Measurements from ENCODE around the gene E2F3. TPM values are rescaled to one million over a fixed set of nuclear protein-coding genes. Genes with fewer than 3 reads are reported as not detected.
A peak's percentile ranks its signal among the peaks of the same experiment; 100 is the strongest.
"Not testable (repeated sequence)": the region's sequence is repeated elsewhere in the genome, so short reads cannot be mapped to it uniquely, and the experiment has no call there.

The E2F3 gene
- total RNA-seq, 1 donor from 2014 or later: 6.5 TPM

- intact Hi-C loops (cut with DNase I): no loop called here
- no peak for DNase-seq
Observed at GRCh38 chr6:20454204-20454824, 52.6 kb downstream of the E2F3 start.

GRCh38 chr6:20455251-20455940 lies 53.7 kb downstream of the E2F3 start:
- ATAC-seq (ENCODE audit: poor library complexity) (peak; percentile 38), DNase-seq (no peak)
- intact Hi-C loops (cut with DNase I): no loop called here

More at GRCh38 chr6:20454204-20454824, 52.6 kb downstream of the E2F3 start:
- ATAC-seq (ENCODE audit: poor library complexity): no peak

DNA sequence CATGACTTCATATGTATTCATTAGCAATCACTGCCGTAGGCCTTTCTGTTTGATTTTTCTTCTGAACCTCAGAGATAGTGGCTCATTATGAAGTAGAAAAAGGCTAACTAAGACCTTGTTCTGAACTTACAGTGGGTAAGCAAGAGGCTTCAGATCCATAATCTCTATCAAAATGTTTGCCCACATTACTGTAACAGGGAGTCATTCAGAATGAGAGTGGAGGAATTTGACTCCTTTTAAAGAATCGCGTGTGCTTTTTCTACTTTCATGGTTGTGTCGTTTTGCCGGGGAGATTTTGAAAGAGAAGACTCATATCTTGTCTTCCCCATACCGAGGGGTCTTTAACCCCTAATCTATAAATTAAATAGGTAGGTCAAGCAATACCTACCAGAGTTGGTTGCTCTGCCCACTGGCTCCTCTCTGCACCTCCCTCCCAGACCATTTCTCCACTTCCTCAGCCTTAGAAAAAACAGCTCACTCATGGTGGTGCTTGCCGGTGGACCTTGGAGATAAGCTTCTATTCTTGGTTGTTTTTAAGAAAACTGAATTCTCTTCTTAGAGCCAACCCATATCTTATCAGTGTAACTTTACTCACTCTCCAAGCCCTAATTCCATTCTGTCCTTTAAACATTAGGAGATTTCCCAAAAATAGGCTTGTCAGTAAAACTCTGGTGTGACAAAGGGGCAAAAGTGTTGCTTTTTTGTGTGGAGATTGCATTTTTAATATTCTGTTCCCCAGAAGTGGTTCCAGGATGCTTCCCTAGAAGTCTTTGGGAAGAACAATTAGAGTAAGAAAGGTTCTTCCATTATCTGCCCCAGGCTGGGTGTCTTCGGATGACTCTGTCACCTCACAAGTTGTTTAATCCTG lies 56.6 kb downstream of the E2F3 start:
- DNase-seq (no peak), ATAC-seq (ENCODE audit: poor library complexity) (no peak)
- intact Hi-C loops (cut with DNase I): no loop called here

DNA sequence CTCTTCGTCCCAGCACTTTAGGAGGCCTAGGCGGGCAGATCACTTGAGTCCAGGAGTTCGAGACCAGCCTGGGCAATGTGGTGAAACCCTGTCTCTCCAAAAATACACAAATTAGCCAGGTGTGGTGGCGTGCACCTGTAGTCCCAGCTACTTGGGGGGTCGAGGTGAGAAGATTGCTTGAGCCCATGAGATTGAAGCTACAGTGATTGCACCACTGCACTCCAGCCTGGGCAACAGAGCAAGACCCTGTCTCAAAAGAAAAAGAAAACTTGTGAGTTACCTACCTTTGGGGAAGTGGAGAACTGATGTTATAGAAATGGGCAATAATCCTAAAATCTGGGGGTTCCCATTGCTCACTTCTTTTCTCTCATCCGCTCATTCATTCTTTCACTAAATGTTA lies 58.0 kb downstream of the E2F3 start:
- intact Hi-C loops (cut with DNase I): no loop called here
- ATAC-seq (ENCODE audit: poor library complexity) (no peak), DNase-seq (no peak)

GRCh38 chr6:20461576-20461975 lies 59.9 kb downstream of the E2F3 start:
- ATAC-seq (ENCODE audit: poor library complexity) (no peak), DNase-seq (no peak)
- intact Hi-C loops (cut with DNase I): no loop called here

GRCh38 chr6:20463396-20463795 lies 61.7 kb downstream of the E2F3 start:
- DNase-seq (no peak), ATAC-seq (ENCODE audit: poor library complexity) (no peak)
- intact Hi-C loops (cut with DNase I): no loop called here

- DNase-seq (no peak), ATAC-seq (ENCODE audit: poor library complexity) (no peak)
- intact Hi-C loops (cut with DNase I): no loop called here
Observed at GRCh38 chr6:20464041-20464440, 62.4 kb downstream of the E2F3 start.

DNA sequence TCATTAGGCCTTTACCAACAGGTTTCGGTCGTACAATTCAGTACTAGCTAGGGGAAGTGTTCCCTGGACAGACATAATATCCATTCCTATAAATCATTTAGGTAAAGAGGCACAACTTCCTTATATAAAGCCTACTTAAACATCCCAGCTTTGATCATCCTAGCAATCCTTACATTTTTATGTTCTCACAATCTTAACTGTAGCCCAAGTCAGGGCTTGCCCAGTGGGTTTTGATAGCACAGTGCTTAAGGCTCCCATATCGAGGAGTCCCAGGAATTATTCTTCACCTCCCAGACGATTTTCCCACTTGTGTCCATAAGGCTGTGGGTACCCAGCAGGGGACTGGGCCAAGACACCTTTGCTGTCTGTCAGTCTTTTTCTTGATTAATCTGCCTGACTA lies 63.2 kb downstream of the E2F3 start:
- intact Hi-C loops (cut with DNase I): no loop called here
- no peak for DNase-seq

GRCh38 chr6:20465616-20466015 lies 63.9 kb downstream of the E2F3 start:
- ATAC-seq (ENCODE audit: poor library complexity); intact Hi-C loops (cut with DNase I); DNase-seq: not testable (repeated sequence)

More for the DNA sequence above, 63.2 kb downstream of the E2F3 start:
- ATAC-seq (ENCODE audit: poor library complexity): no peak

DNA sequence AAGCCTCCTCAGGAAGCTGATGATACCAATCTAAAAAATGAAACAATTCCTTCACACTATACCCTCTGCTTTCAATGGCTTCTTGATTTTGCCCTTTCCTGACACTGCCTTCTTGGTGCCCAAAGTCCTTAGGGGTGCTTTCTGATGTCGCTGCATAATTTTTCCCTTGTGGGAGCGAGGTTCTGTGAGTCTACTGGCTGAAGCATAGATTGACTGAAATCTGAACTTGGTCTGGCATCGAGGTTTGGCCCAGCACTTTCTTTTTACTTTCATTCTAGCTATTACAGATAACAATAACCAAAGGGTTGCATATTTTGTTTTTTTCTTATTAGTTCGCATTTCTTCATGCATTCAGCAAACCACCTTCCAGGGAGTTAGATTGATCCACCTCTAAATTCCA lies 65.8 kb downstream of the E2F3 start:
- intact Hi-C loops (cut with DNase I): no loop called here
- DNase-seq: no peak
- ATAC-seq (ENCODE audit: poor library complexity): no peak

DNA sequence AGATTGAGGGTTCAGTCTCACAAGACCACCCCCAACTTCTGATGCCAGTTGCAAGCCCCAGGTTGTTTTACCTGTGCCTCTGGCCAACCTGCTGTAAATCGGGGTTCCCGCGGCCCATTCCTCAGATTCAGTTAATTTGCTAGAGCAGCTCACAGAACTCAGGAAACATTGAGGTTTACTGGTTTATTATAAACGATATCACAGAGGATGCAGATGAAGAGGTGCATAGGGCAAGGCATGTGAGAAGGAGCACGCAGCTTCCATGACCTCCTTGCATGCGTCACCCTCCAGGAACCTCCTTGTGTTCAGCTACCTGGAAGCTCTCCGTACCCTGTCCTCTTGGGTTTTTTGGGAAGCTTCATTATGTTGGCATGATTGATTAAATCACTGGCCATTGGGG lies 66.5 kb downstream of the E2F3 start:
- DNase-seq: no peak
- intact Hi-C loops (cut with DNase I): no loop called here
- no peak for ATAC-seq (ENCODE audit: poor library complexity)

DNA sequence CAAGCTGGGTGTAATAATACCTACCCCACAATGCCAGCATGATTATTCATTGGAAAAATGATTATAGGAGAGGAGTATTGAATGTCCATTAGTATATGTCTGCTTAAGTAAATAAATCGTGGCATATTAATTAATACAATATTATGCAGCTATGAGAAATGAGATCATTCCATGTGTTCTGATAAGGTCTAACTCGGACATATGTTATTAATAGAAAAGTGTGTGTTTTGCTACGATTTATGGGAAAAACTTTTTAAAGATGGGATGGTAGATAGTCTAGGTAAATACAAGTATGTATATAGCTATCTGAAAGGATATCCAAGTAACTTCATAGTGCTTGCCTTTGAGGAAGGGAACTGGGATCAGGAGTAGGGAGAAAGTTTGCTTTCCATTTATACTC lies 71.1 kb downstream of the E2F3 start:
- intact Hi-C loops (cut with DNase I): no loop called here
- DNase-seq: no peak
- ATAC-seq (ENCODE audit: poor library complexity): no peak

DNA sequence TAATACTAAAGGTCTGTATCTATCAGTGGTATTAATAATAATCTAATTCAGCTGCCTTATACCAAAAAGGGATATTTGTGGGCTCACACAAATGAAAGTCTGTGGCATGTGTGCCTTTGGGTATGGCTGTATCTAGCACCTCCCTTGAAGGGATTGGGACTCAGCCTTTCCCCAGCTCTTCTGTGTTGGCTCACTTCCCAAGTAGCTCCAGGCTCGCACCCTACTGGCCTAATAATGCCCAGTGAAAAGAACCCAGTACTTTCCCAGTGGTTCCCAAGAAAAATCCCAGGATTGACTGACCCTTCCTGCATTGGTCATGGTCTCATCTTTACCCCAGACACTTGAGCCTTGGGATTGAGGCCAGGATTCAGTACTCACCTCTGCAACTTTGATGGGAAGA lies 71.8 kb downstream of the E2F3 start:
- DNase-seq (no peak), ATAC-seq (ENCODE audit: poor library complexity) (no peak)
- intact Hi-C loops (cut with DNase I): no loop called here

GRCh38 chr6:20474874-20475542 lies 73.3 kb downstream of the E2F3 start:
- intact Hi-C loops (cut with DNase I): no loop called here
- DNase-seq: no peak
- no peak for ATAC-seq (ENCODE audit: poor library complexity)

DNA sequence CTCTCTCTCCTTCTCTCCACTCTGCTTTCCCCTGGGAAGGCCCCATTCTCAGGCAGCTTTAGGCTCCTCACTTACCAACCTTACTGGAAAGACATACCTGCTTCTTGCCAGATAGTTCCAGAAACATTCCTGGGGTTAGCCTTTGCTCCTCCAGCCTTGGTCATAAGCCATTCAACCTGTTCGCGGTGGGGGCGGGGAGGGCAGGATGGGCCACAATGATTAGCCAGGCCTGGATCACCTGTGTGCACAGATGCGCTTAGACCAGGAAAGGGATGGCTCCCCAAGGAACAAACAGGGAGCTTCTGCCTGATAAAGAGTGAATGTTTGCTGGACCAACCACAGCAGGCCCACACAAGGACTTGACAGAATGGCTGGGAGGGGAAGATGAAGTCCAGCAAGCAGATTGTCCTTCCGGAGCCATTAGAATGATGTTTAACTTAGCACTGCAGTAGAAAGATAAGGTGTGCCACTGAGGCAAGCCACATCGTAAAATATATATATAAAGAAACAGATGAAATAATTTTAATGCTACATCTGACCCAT lies 74.9 kb downstream of the E2F3 start:
- intact Hi-C loops (cut with DNase I): no loop called here
- DNase-seq (no peak), ATAC-seq (ENCODE audit: poor library complexity) (no peak)

DNA sequence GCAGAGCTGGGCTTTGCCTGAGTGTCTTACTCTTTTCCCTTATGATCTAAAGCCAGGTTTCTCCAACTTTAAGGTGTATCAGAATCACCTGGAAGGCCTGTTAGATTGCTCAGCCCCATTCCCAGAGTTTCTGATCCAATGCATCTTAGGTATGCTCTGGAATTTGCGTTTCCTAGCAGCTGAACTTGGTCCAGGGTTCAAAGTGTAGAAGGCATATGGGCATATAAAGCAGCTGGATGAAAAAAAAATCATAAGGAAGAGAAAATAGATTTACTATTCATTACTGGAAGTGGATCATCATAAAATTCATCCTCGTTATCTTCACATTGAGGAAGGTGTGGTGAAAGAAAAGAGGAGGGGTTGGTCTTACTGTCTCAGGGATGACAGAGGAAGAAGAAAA lies 75.8 kb downstream of the E2F3 start:
- DNase-seq: no peak
- intact Hi-C loops (cut with DNase I): no loop called here
- ATAC-seq (ENCODE audit: poor library complexity): no peak

GRCh38 chr6:20479060-20479459 lies 77.4 kb downstream of the E2F3 start:
- ATAC-seq (ENCODE audit: poor library complexity) (no peak), DNase-seq (no peak)
- intact Hi-C loops (cut with DNase I): no loop called here

- ATAC-seq (ENCODE audit: poor library complexity) (no peak), DNase-seq (no peak)
- intact Hi-C loops (cut with DNase I): no loop called here
Observed at GRCh38 chr6:20479526-20479925, 77.8 kb downstream of the E2F3 start.

- DNase-seq (no peak), ATAC-seq (ENCODE audit: poor library complexity) (no peak)
- intact Hi-C loops (cut with DNase I): no loop called here
Observed at GRCh38 chr6:20481281-20481680, 79.6 kb downstream of the E2F3 start.
